Liver (tissue), 9 donors: ENCODE data around the gene FAM133A. TPM values are rescaled to one million over a fixed set of nuclear protein-coding genes. Genes with fewer than 3 reads are reported as not detected.

Source experiments
- DNase-seq: peaks from one replicate; pipeline ENCODE4 v3.0.0-alpha.2; 2017; ENCODE audit warnings: low spot score
- H3K27ac ChIP-seq, 2 donors: one replicate each; pipeline ENCODE4 v1.7.0; 2013; ENCODE audit warnings: inconsistent platforms in 2 of 2, low read length in 2 of 2, control low read depth in 1 of 2, low read depth in 1 of 2, mild to moderate bottlenecking in 1 of 2
- H3K27me3 ChIP-seq, 4 donors: one replicate each; pipeline versions ENCODE4 v1.6.1 to v1.7.0; 2013; ENCODE audit warnings: low read length in 3 of 4, inconsistent platforms in 1 of 4, mild to moderate bottlenecking in 1 of 4, moderate library complexity in 1 of 4; ENCODE audit not compliant: control insufficient read depth in 4 of 4, insufficient read depth in 4 of 4
- H3K36me3 ChIP-seq, 4 donors: one replicate each; pipeline versions ENCODE4 v1.6.1 to v1.7.0; 2013; ENCODE audit warnings: low read length in 3 of 4, mild to moderate bottlenecking in 3 of 4, low read depth in 1 of 4, moderate library complexity in 1 of 4; ENCODE audit not compliant: control insufficient read depth in 4 of 4, insufficient read depth in 3 of 4
- H3K4me1 ChIP-seq, 4 donors: one replicate each; pipeline versions ENCODE4 v1.6.1 to v1.7.0; 2013; ENCODE audit warnings: low read length in 3 of 4, mild to moderate bottlenecking in 3 of 4, moderate library complexity in 1 of 4; ENCODE audit not compliant: control insufficient read depth in 4 of 4, insufficient read depth in 4 of 4
- H3K4me3 ChIP-seq, 3 donors: one replicate each; pipeline versions ENCODE4 v1.6.1 to v1.7.0; 2013; ENCODE audit warnings: low read length in 3 of 3, control low read depth in 1 of 3, low read depth in 1 of 3, mild to moderate bottlenecking in 1 of 3
- H3K9ac ChIP-seq, 2 donors: one replicate each; pipeline ENCODE4 v1.7.0; 2013; ENCODE audit warnings: low read length in 2 of 2, mild to moderate bottlenecking in 2 of 2, moderate library complexity in 2 of 2, control low read depth in 1 of 2, low read depth in 1 of 2
- H3K9me3 ChIP-seq, 4 donors: one replicate each; pipeline versions ENCODE4 v1.6.1 to v1.7.0; 2013; ENCODE audit warnings: low read length in 3 of 4; ENCODE audit not compliant: control insufficient read depth in 4 of 4
- CTCF ChIP-seq: fragments of 150-350 bp; IDR thresholded peaks from 2 replicates; pipeline ENCODE4 v1.5.1; 2017; ENCODE audit warnings: improper control_type of control experiment, low read depth, low read length; ENCODE audit not compliant: missing input control
- GABPA ChIP-seq, 2 donors: IDR thresholded peaks in 1 of 2; conservative IDR thresholded peaks in 1 of 2; 2 replicates each; pipeline ENCODE4 v1.6.1; 2016; ENCODE audit warnings: antibody characterized with exemption in 2 of 2, mild to moderate bottlenecking in 1 of 2, moderate library complexity in 1 of 2
- HNF4A ChIP-seq, 2 donors: conservative IDR thresholded peaks; 2 replicates each; pipeline ENCODE4 v1.6.1; 2016; ENCODE audit warnings: antibody characterized with exemption in 2 of 2, mild to moderate bottlenecking in 2 of 2
- HNF4G ChIP-seq: IDR thresholded peaks from 2 replicates; pipeline ENCODE4 v1.6.1; 2016; ENCODE audit warnings: antibody characterized with exemption
- NR2F2 ChIP-seq: IDR thresholded peaks from 2 replicates; pipeline ENCODE4 v1.6.1; 2016; ENCODE audit warnings: antibody characterized with exemption
- RXRA ChIP-seq, 2 donors: IDR thresholded peaks; 2 replicates each; pipeline ENCODE4 v1.6.1; 2017 to 2018; ENCODE audit warnings: antibody characterized with exemption in 2 of 2, mild to moderate bottlenecking in 1 of 2
- SP1 ChIP-seq: IDR thresholded peaks from 2 replicates; pipeline ENCODE4 v1.6.1; 2018; ENCODE audit warnings: antibody characterized with exemption, mild to moderate bottlenecking
- YY1 ChIP-seq: IDR thresholded peaks from 2 replicates; pipeline ENCODE4 v1.6.1; 2016; ENCODE audit warnings: antibody characterized with exemption, mild to moderate bottlenecking
- WGBS: extraction: QIAGEN DNeasy Blood & Tissue Kit; methylation state at CpG from one replicate; pipeline ENCODE4 v1.1.7; 2013; 5-methylcytosine and 5-hydroxymethylcytosine counted together
- polyA plus RNA-seq, 2 donors: library from polyadenylated mRNA; stranded (reverse) in 1 of 2; unstranded in 1 of 2; fragments of 200-250 nt in 1 of 2; fragments of >200 nt in 1 of 2; fragmentation: Nextera tagmentation in 1 of 2; extraction: Ambion mirVana in 1 of 2; gene quantifications; one replicate each; pipeline versions ENCODE4 v1.2.1 to v1.2.3, GENCODE V29; 2013 to 2015
- total RNA-seq, 2 donors: library from RNA; depleted of rRNA; stranded (reverse); fragments of >200 nt; gene quantifications; one replicate each; pipeline ENCODE4 v1.2.3, GENCODE V29; 2014
- TF ChIP-seq, protein P1 (sequence below): IDR thresholded peaks from 2 replicates; pipeline ENCODE4 v1.6.1; 2016; ENCODE audit warnings: antibody characterized with exemption
- TF ChIP-seq, protein P2 (sequence below): IDR thresholded peaks from 2 replicates; pipeline ENCODE4 v1.6.1; 2016; ENCODE audit warnings: antibody characterized with exemption, mild to moderate bottlenecking
- donor health status: healthy.
- donor health status: healthy.
- donor health status: healthy.
- donor health status: healthy.
- donor health status: healthy.

Gene FAM133A
- not detected for total RNA-seq
- polyA plus RNA-seq, result under 1 TPM in 1 of 2 donors, not detected in 1; 0.02 TPM

DNA sequence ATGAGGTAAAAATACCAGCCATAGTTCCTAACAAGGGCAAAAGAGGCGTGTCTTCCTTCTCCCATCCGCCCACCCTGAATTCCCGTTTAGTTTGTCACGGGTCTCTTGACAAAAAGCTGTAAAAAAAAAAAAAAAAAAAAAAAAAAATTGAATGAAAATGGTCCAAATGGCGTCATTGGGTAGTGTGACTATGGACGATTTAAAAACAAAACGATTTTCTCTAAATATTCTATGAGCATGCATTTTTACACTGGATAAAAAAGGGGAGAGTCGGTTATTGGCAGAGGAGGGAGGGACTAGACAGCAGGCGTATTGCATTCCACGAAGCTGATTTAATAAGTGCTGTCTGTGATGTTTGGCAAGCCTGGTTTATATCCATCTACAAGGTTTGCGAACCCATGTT, at the start of gene FAM133A:
Gene FAM133A (plus strand): TSS at position 338 of the 403 bp plus-strand sequence. CDS start 35,214 bp downstream, outside the sequence.
- 5% methylated on average over 11 of the region's 11 CpGs for WGBS
- no peak for DNase-seq
- H3K36me3 ChIP-seq, result no peaks in the 10 kb centered on the region
- peaks cover 0 to 7% (median 0%) of the 10 kb centered on the region in 4 donors for H3K27me3 ChIP-seq
- TF ChIP-seq YY1 (no peak), RXRA (IDR thresholded peaks at IDR 0.05) (no peak), SP1 (no peak), HNF4G (no peak), CTCF (no peak), NR2F2 (no peak)
- TF ChIP-seq, protein P1, sequence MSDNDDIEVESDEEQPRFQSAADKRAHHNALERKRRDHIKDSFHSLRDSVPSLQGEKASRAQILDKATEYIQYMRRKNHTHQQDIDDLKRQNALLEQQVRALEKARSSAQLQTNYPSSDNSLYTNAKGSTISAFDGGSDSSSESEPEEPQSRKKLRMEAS, result no peak
- peak within 1 kb of the TSS in 1 of 2 donors; percentile 18 for H3K27ac ChIP-seq
- peak within 1 kb of the TSS in 2 of 3 donors; percentile 45 to 60 for H3K4me3 ChIP-seq
- peaks cover 0 to 8% (median under 1%) of the 10 kb centered on the region in 4 donors for H3K4me1 ChIP-seq
- H3K9me3 ChIP-seq, result no peaks in the 10 kb centered on the region
- H3K9ac ChIP-seq, result no peak within 1 kb of the TSS

DNA sequence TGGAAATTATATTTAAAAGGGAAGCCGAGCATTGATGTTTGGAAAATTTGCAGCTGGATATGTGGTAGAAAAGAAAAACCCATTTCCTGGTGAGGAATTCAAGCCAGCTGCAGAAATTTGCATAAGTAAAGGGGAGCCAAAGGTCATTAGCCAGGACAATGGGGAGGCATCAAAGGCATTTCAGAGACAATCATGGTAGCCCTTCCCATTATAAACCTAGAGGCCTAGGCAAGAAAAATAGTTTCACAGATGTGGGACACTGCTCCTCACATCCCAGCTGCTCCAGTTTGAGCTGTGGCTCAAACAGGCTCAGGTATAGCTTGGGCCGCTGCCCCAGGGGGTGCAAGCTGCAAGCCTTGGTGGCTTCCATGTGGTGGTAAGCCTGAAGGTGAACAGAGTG, 36.4 kb upstream of the FAM133A start:
- Histone ChIP-seq H3K27ac (no peak overlapping the region), H3K9ac (no peak overlapping the region), H3K27me3 (no peaks in the 10 kb centered on the region), H3K4me3 (no peak overlapping the region), H3K4me1 (no peaks in the 10 kb centered on the region), H3K36me3 (no peaks in the 10 kb centered on the region), H3K9me3 (peaks cover 0 to 4% (median 2%) of the 10 kb centered on the region in 4 donors)
- no peak for TF ChIP-seq CTCF
- no peak for TF ChIP-seq GABPA (IDR thresholded peaks at IDR 0.05 in 1 of 2, conservative IDR thresholded peaks at IDR 0.05 in 1 of 2)
- TF ChIP-seq, protein P1, result no peak
- TF ChIP-seq, protein P2, sequence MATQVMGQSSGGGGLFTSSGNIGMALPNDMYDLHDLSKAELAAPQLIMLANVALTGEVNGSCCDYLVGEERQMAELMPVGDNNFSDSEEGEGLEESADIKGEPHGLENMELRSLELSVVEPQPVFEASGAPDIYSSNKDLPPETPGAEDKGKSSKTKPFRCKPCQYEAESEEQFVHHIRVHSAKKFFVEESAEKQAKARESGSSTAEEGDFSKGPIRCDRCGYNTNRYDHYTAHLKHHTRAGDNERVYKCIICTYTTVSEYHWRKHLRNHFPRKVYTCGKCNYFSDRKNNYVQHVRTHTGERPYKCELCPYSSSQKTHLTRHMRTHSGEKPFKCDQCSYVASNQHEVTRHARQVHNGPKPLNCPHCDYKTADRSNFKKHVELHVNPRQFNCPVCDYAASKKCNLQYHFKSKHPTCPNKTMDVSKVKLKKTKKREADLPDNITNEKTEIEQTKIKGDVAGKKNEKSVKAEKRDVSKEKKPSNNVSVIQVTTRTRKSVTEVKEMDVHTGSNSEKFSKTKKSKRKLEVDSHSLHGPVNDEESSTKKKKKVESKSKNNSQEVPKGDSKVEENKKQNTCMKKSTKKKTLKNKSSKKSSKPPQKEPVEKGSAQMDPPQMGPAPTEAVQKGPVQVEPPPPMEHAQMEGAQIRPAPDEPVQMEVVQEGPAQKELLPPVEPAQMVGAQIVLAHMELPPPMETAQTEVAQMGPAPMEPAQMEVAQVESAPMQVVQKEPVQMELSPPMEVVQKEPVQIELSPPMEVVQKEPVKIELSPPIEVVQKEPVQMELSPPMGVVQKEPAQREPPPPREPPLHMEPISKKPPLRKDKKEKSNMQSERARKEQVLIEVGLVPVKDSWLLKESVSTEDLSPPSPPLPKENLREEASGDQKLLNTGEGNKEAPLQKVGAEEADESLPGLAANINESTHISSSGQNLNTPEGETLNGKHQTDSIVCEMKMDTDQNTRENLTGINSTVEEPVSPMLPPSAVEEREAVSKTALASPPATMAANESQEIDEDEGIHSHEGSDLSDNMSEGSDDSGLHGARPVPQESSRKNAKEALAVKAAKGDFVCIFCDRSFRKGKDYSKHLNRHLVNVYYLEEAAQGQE, result no peak
- TF ChIP-seq HNF4A (conservative IDR thresholded peaks at IDR 0.05), result no peak
- no peak for DNase-seq
- WGBS, result 82% methylated on average over 2 of the region's 2 CpGs
